H1 (cell line): ENCODE results near the gene RABEP2. TPM values are rescaled to one million over a fixed set of nuclear protein-coding genes. Genes with fewer than 3 reads are reported as not detected.

Experiments used
- CTCF ChIA-PET: fragments of 300-600 bp; sonication (Branson Sonifier 250); formaldehyde crosslinking; loops from one replicate; lab custom pipeline; 2021; ENCODE audit not compliant: partially characterized antibody; lab: Charles Lee
- POLR2A ChIA-PET: fragments of 300-600 bp; sonication (Branson Sonifier 250); formaldehyde crosslinking; loops from one replicate; lab custom pipeline; 2021; ENCODE audit warnings: inconsistent platforms; ENCODE audit not compliant: partially characterized antibody; lab: Charles Lee
- DNase-seq, 2 experiments: peaks; one replicate each; pipeline versions ENCODE4 v3.0.0 to v3.0.0-alpha.2; 2010 to 2022; ENCODE audit warnings: low spot score in 2 of 2, low read depth in 1 of 2, mixed read lengths in 1 of 2
- FAIRE-seq: peaks from 2 replicates; lab custom pipeline; 2011; peaks lifted over from hg19 to GRCh38; lab: Jason Lieb, UNC
- H2AFZ ChIP-seq: 2 replicates; pipeline ENCODE4 v1.8.1; 2012; ENCODE audit warnings: low read length, inconsistent platforms
- H2AK5ac ChIP-seq: 2 replicates; pipeline ENCODE4 v1.6.1; 2013; ENCODE audit warnings: low read depth, low read length
- H2BK120ac ChIP-seq: replicated peaks from 2 replicates; pipeline ENCODE3; 2013; ENCODE audit warnings: low read depth, low read length, inconsistent platforms
- H2BK12ac ChIP-seq: 2 replicates; pipeline ENCODE4 v1.6.1; 2013; ENCODE audit warnings: low read depth, low read length
- H2BK15ac ChIP-seq: 2 replicates; pipeline ENCODE4 v1.6.1; 2013; ENCODE audit warnings: low read length
- H2BK20ac ChIP-seq: 2 replicates; pipeline ENCODE4 v1.6.1; 2013; ENCODE audit warnings: low read length
- H2BK5ac ChIP-seq: 2 replicates; pipeline ENCODE4 v1.6.1; 2013; ENCODE audit warnings: low read depth, low read length
- H3K14ac ChIP-seq: 2 replicates; pipeline ENCODE4 v1.6.1; 2013; ENCODE audit warnings: inconsistent platforms; ENCODE audit not compliant: insufficient read length
- H3K18ac ChIP-seq: 2 replicates; pipeline ENCODE4 v1.6.1; 2013; ENCODE audit warnings: low read length; ENCODE audit errors: extremely low read depth
- H3K23ac ChIP-seq: 2 replicates; pipeline ENCODE4 v1.6.1; 2013; ENCODE audit warnings: inconsistent platforms; ENCODE audit not compliant: insufficient read length
- H3K23me2 ChIP-seq: 2 replicates; pipeline ENCODE4 v1.6.1; 2013; ENCODE audit warnings: low read depth, low read length
- H3K27ac ChIP-seq: 2 replicates; pipeline ENCODE4 v1.6.1; 2011; ENCODE audit warnings: low read depth, low read length, inconsistent platforms
- H3K27me3 ChIP-seq, 4 experiments: replicated peaks in 1 of 4; 1 replicate in 1 of 4; 2 replicates in 3 of 4; pipeline versions ENCODE4 v1.6.1 to v1.8.1; 2011 to 2013; ENCODE audit warnings: low read length in 3 of 4, mild to moderate bottlenecking in 3 of 4, inconsistent platforms in 2 of 4, mixed read lengths in 2 of 4, moderate library complexity in 1 of 4; ENCODE audit not compliant: control insufficient read depth in 3 of 4, insufficient read depth in 3 of 4; ENCODE audit errors: extremely low read depth in 1 of 4
- H3K36me3 ChIP-seq, 4 experiments: 2 replicates each; pipeline versions ENCODE4 v1.6.1 to v1.8.1; 2011 to 2013; ENCODE audit warnings: mild to moderate bottlenecking in 4 of 4, low read length in 3 of 4, moderate library complexity in 2 of 4, control low read depth in 1 of 4, inconsistent platforms in 1 of 4; ENCODE audit not compliant: insufficient read depth in 4 of 4, control insufficient read depth in 2 of 4
- H3K4ac ChIP-seq: replicated peaks from 2 replicates; pipeline ENCODE3; 2013; ENCODE audit warnings: low read length, low read depth, mixed read lengths, inconsistent platforms; ENCODE audit not compliant: insufficient read length
- H3K4me1 ChIP-seq, 4 experiments: replicated peaks in 1 of 4; 1 replicate in 1 of 4; 2 replicates in 3 of 4; pipeline versions ENCODE4 v1.6.1 to v1.8.1; 2011 to 2013; ENCODE audit warnings: low read length in 3 of 4, inconsistent platforms in 2 of 4, mixed read lengths in 1 of 4; ENCODE audit not compliant: insufficient read depth in 4 of 4, control insufficient read depth in 3 of 4
- H3K4me2 ChIP-seq, 2 experiments: 2 replicates each; pipeline versions ENCODE4 v1.6.1 to v1.8.1; 2011 to 2013; ENCODE audit warnings: low read depth in 2 of 2, low read length in 2 of 2, control low read depth in 1 of 2, inconsistent platforms in 1 of 2, mild to moderate bottlenecking in 1 of 2; ENCODE audit not compliant: insufficient read depth in 1 of 2
- H3K4me3 ChIP-seq, 4 experiments: fragments of 200-600, 300-600 bp in 1 of 4; sonication (generic), shearing (Covaris generic), sonication (Bioruptor Twin) in 1 of 4; 2 replicates each; pipeline versions ENCODE4 v1.5.1 to v1.8.1; 2011 to 2016; ENCODE audit warnings: low read length in 4 of 4, low read depth in 3 of 4, control low read depth in 2 of 4, inconsistent platforms in 2 of 4, mild to moderate bottlenecking in 2 of 4, mixed read lengths in 1 of 4, moderate library complexity in 1 of 4; ENCODE audit not compliant: insufficient read depth in 2 of 4; ENCODE audit errors: extremely low read depth in 1 of 4
- H3K56ac ChIP-seq: replicated peaks from 2 replicates; pipeline ENCODE3; 2013; ENCODE audit warnings: low read depth, mild to moderate bottlenecking, mixed read lengths, low read length, inconsistent platforms; ENCODE audit not compliant: insufficient read length
- H3K79me1 ChIP-seq: 2 replicates; pipeline ENCODE4 v1.6.1; 2013; ENCODE audit warnings: low read depth, low read length, control low read depth
- H3K79me2 ChIP-seq, 2 experiments: 2 replicates each; pipeline versions ENCODE4 v1.6.1 to v1.8.1; 2012 to 2013; ENCODE audit warnings: low read length in 2 of 2, mild to moderate bottlenecking in 2 of 2, inconsistent platforms in 1 of 2; ENCODE audit not compliant: insufficient read depth in 2 of 2, control insufficient read depth in 1 of 2
- H3K9ac ChIP-seq, 4 experiments: replicated peaks in 1 of 4; 1 replicate in 1 of 4; 2 replicates in 3 of 4; pipeline versions ENCODE4 v1.6.1 to v1.8.1; 2011 to 2013; ENCODE audit warnings: low read depth in 3 of 4, low read length in 3 of 4, control low read depth in 2 of 4, mild to moderate bottlenecking in 2 of 4, moderate library complexity in 2 of 4, inconsistent platforms in 1 of 4; ENCODE audit errors: extremely low read depth in 1 of 4
- H3K9me3 ChIP-seq, 2 experiments: 2 replicates each; pipeline versions ENCODE4 v1.6.1 to v1.8.1; 2012 to 2013; ENCODE audit warnings: mild to moderate bottlenecking in 2 of 2, moderate library complexity in 2 of 2, control low read depth in 1 of 2, inconsistent platforms in 1 of 2, low read depth in 1 of 2, low read length in 1 of 2, mixed read lengths in 1 of 2; ENCODE audit not compliant: insufficient read depth in 2 of 2
- H4K20me1 ChIP-seq, 2 experiments: replicated peaks in 1 of 2; 2 replicates each; pipeline versions ENCODE3 to v1.8.1; 2011 to 2013; ENCODE audit warnings: inconsistent platforms in 2 of 2, low read length in 2 of 2, mild to moderate bottlenecking in 1 of 2; ENCODE audit not compliant: insufficient read depth in 2 of 2, control insufficient read depth in 1 of 2
- H4K5ac ChIP-seq: 2 replicates; pipeline ENCODE4 v1.6.1; 2013; ENCODE audit warnings: low read length, low read depth, mixed read lengths, inconsistent platforms; ENCODE audit not compliant: insufficient read length
- H4K8ac ChIP-seq: 2 replicates; pipeline ENCODE4 v1.8.0; 2013; ENCODE audit warnings: mild to moderate bottlenecking, moderate library complexity, low read length, inconsistent platforms; ENCODE audit not compliant: insufficient read depth; ENCODE audit errors: extremely low read depth
- H4K91ac ChIP-seq: replicated peaks from 2 replicates; pipeline ENCODE3; 2013; ENCODE audit warnings: low read length, mixed read lengths, inconsistent platforms; ENCODE audit not compliant: insufficient read length
- ASH2L ChIP-seq: fragments of 200-600, 300-600 bp; sonication (generic); IDR thresholded peaks from one replicate; pipeline ENCODE4 v1.7.1; 2017; ENCODE audit warnings: low read length
- TBP ChIP-seq: IDR thresholded peaks from 2 replicates; pipeline ENCODE4 v1.6.1; 2011; ENCODE audit warnings: low read depth, low read length, improper control_type of control experiment
- USF2 ChIP-seq: IDR thresholded peaks from 2 replicates; pipeline ENCODE4 v1.6.1; 2011; ENCODE audit warnings: low read length, improper control_type of control experiment
- WGBS, 2 experiments: shearing (Covaris generic) in 1 of 2; methylation state at CpG; one replicate each; pipeline versions ENCODE4 v1.1.6 to v1.1.7; 2013 to 2015; ENCODE audit warnings: low lambda C conversion rate in 2 of 2, mixed read lengths in 2 of 2, inconsistent platforms in 1 of 2, low coverage in 1 of 2, missing lambda C conversion rate in 1 of 2; ENCODE audit not compliant: insufficient replicate concordance in 2 of 2, insufficient coverage in 1 of 2, insufficient read length in 1 of 2; ENCODE audit errors: extremely low coverage in 1 of 2, missing lambda C conversion rate in 1 of 2; 5-methylcytosine and 5-hydroxymethylcytosine counted together
- polyA plus RNA-seq, 7 experiments: library from polyadenylated mRNA; depleted of rRNA in 3 of 7; stranded (reverse) in 5 of 7; unstranded in 2 of 7; fragments of >200 nt in 5 of 7; fragments of 200-250 nt in 2 of 7; gene quantifications; 1 replicate in 5 of 7; 2 replicates in 1 of 7; 4 replicates in 1 of 7; pipeline versions ENCODE4 v1.2.1 to v1.2.3, GENCODE V29; 2011 to 2013; ENCODE audit warnings: missing spikeins in 2 of 7, mixed read lengths in 2 of 7
- total RNA-seq: library from RNA; stranded (reverse); fragmentation: NEBNext Ultra II Directional; extraction: Animal tissue kit (Norgen Biotek cat#: 25700); gene quantifications from 2 replicates; pipeline ENCODE4 v1.2.1, GENCODE V29; 2021

The RABEP2 gene
- total and polyA plus RNA-seq, 2 of the 8 experiments (the other 6 are each of a cell fraction or from before 2014, with no cell fraction given): 10.4 to 14.9 TPM

- Histone ChIP-seq H3K14ac (no peak overlapping the region), H3K4me3 (peak overlapping the region; percentile 30 to 71 (median 44)), H3K27me3 (peaks cover 0 to 8% (median 7%) of the 10 kb centered on the region in 4 experiments; a peak in 2 of 7 replicates), H2BK120ac (no peak overlapping the region), H4K8ac (peak overlapping the region; percentile 97; the same call in 1 of the 2 replicates), H3K4me2 (peak overlapping the region; percentile 78 to 84), H3K36me3 (no peaks in the 10 kb centered on the region), H3K9me3 (no peaks in the 10 kb centered on the region), H3K23me2 (peaks cover 13% of the 10 kb centered on the region), H2AFZ (peak overlapping the region; percentile 20; the same call in 1 of the 2 replicates), H4K5ac (no peak overlapping the region), H3K56ac (no peak overlapping the region), H3K4ac (no peak overlapping the region), H2BK20ac (peak overlapping the region; percentile 88; the same call in 1 of the 2 replicates), H4K20me1 (peaks cover 0 to 2% of the 10 kb centered on the region in 2 experiments), H2BK12ac (peak overlapping the region; percentile 98; the same call in 1 of the 2 replicates), H3K79me1 (no peaks in the 10 kb centered on the region; the same call in none of the 2 replicates), H3K27ac (peak overlapping the region; percentile 47; the same call in 1 of the 2 replicates), H2BK15ac (peak overlapping the region; percentile 48; the same call in 1 of the 2 replicates), H4K91ac (no peak overlapping the region), H3K4me1 (peaks cover 0 to 41% (median 30%) of the 10 kb centered on the region in 4 experiments; a peak in 6 of 7 replicates), H3K9ac (peak overlapping the region in 2 of 4 experiments; percentile 64 to 74; a peak in 4 of 7 replicates), H3K18ac (peak overlapping the region; percentile 78), H2AK5ac (peak overlapping the region; percentile 5; the same call in 1 of the 2 replicates), H2BK5ac (peak overlapping the region; percentile 71; the same call in 1 of the 2 replicates), H3K23ac (no peak overlapping the region), H3K79me2 (no peaks in the 10 kb centered on the region)
- DNase-seq (no peak), FAIRE-seq (no peak)
- POLR2A ChIA-PET: interaction anchor here (1.1 to 13.3 kb wide), 15 partner anchors 9 to 70 kb away, joined by 3 to 164 read pairs (median 6); partner anchors contain the start of genes ATXN2L, NFATC2IP, SH2B1 and TUFM
- WGBS, 2 experiments: 12% methylated on average over 11 of the region's 11 CpGs; no CpG with 5 or more reads in 1 of the 2 experiments
- peak; percentile 30 for TF ChIP-seq ASH2L
- TF ChIP-seq TBP: peak; percentile 12; the same call in 1 of the 2 replicates
- no peak for TF ChIP-seq USF2
- CTCF ChIA-PET: interaction anchor here (0.9 to 2.7 kb wide), 4 partner anchors 33 to 64 kb away, joined by 3 to 18 read pairs (median 4); no protein-coding TSS in a partner anchor
Observed at GRCh38 chr16:28880589-28880915, 44.5 kb downstream of the RABEP2 start.
